Neural crest cell (in vitro differentiated cells): Measurements from ENCODE around the gene CDH23. TPM values are rescaled to one million over a fixed set of nuclear protein-coding genes. Genes with fewer than 3 reads are reported as not detected.

Source experiments
- DNase-seq: peaks from one replicate; pipeline ENCODE4 v3.0.0; 2021; ENCODE audit warnings: low read depth, mixed read lengths, low spot score
- H3K27ac Mint-ChIP-seq: one replicate; pipeline ENCODE4 v1.8.0; 2021; ENCODE audit warnings: mild to moderate bottlenecking, mixed read lengths; ENCODE audit not compliant: unreplicated experiment
- H3K27me3 Mint-ChIP-seq: 2 replicates; pipeline ENCODE4 v1.8.0; 2021; ENCODE audit warnings: low read depth, mild to moderate bottlenecking, mixed read lengths
- H3K36me3 Mint-ChIP-seq: 2 replicates; pipeline ENCODE4 v1.8.0; 2021; ENCODE audit warnings: low read depth, mild to moderate bottlenecking, mixed read lengths
- H3K4me1 Mint-ChIP-seq: 2 replicates; pipeline ENCODE4 v1.8.0; 2021; ENCODE audit warnings: mixed read lengths
- H3K4me3 Mint-ChIP-seq: one replicate; pipeline ENCODE4 v1.8.0; 2021; ENCODE audit warnings: mild to moderate bottlenecking, mixed read lengths
- H3K9me3 Mint-ChIP-seq: 2 replicates; pipeline ENCODE4 v1.8.0; 2021; ENCODE audit warnings: mixed read lengths
- total RNA-seq: library from RNA; stranded (reverse); gene quantifications from 2 replicates; pipeline ENCODE4 v1.2.1, GENCODE V29; 2021
- TF ChIP-seq, protein P1 (sequence below): fragments of 200-600 bp; sonication (generic); conservative IDR thresholded peaks from 2 replicates; pipeline ENCODE4 v1.5.0; 2021; ENCODE audit warnings: antibody characterized with exemption, mild to moderate bottlenecking

The CDH23 gene
- total RNA-seq, 1 donor from 2014 or later = 2.6 TPM

- no peaks in the 10 kb centered on the region for H3K9me3 Mint-ChIP-seq
- H3K4me3 Mint-ChIP-seq = no peak overlapping the region
- H3K4me1 Mint-ChIP-seq = peaks cover 4% of the 10 kb centered on the region
- H3K27ac Mint-ChIP-seq = no peak overlapping the region
- H3K27me3 Mint-ChIP-seq = peaks cover 19% of the 10 kb centered on the region
- H3K36me3 Mint-ChIP-seq = no peaks in the 10 kb centered on the region
- TF ChIP-seq, protein P1, sequence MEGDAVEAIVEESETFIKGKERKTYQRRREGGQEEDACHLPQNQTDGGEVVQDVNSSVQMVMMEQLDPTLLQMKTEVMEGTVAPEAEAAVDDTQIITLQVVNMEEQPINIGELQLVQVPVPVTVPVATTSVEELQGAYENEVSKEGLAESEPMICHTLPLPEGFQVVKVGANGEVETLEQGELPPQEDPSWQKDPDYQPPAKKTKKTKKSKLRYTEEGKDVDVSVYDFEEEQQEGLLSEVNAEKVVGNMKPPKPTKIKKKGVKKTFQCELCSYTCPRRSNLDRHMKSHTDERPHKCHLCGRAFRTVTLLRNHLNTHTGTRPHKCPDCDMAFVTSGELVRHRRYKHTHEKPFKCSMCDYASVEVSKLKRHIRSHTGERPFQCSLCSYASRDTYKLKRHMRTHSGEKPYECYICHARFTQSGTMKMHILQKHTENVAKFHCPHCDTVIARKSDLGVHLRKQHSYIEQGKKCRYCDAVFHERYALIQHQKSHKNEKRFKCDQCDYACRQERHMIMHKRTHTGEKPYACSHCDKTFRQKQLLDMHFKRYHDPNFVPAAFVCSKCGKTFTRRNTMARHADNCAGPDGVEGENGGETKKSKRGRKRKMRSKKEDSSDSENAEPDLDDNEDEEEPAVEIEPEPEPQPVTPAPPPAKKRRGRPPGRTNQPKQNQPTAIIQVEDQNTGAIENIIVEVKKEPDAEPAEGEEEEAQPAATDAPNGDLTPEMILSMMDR = no peak
- no peak for DNase-seq
Measured at GRCh38 chr10:71478813-71479365, 82.2 kb downstream of the CDH23 start.

DNA sequence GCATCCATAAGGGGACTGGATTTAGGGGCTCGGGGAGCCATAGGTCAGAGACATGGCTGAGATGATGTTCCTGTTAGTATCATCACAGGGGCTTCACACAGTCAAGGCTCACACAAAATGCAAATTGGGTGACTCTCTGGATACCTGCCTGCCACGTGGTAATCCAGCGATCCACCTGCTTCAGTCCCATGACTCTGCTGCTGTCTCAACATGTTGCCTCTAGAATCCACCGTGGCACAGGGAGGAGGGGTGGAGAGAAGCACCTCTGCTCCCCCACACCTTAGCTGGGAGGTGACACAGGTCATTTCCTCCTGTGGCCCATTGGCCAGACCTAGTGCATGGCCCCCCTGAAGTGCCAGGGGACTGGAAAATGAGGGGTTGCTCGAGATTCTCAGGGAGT lies 83.1 kb downstream of the CDH23 start:
- Mint-ChIP-seq H3K36me3 (no peaks in the 10 kb centered on the region), H3K4me3 (no peak overlapping the region), H3K27me3 (peaks cover 25% of the 10 kb centered on the region), H3K27ac (no peak overlapping the region), H3K9me3 (no peaks in the 10 kb centered on the region), H3K4me1 (peaks cover 4% of the 10 kb centered on the region)
- TF ChIP-seq, protein P1 = no peak
- DNase-seq = no peak

GRCh38 chr10:71480662-71481061 lies 83.9 kb downstream of the CDH23 start:
- TF ChIP-seq, protein P1 = no peak
- Mint-ChIP-seq H3K4me1 (no peaks in the 10 kb centered on the region), H3K36me3 (no peaks in the 10 kb centered on the region), H3K4me3 (no peak overlapping the region), H3K9me3 (no peaks in the 10 kb centered on the region), H3K27me3 (peaks cover 25% of the 10 kb centered on the region), H3K27ac (no peak overlapping the region)
- DNase-seq = no peak

DNA sequence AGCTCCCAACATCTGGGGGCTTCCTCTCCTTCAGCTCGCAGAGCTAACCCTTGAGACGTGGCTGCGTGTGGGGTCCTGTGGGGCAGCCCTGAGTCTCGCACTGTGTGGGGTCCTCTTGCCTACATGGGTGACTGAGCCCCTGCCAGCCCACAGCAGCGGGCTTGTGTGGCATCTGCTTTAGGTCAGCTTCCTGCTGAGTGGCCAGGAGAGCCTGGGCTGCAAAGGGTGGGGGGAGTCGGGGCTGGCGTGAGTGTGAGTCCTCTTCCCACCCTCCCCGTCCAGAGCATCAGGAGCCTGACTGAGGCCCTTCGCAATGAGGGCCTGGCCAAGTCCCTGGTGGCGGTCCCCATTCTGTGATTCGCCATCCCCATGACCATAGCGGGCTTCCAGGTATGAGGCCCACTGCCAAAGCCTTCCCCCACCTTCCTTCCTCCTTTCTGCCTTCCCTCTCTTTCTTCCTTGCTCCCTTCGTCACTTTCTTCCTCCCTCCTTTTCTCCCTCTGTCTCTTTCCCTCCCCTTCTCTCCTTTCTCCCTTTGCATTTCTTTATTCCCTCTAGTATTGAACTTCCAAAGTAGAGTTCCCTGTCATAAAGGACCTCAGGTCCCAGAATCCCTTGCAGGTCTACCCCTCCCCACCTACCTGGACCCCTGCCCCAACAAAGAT lies 85.2 kb downstream of the CDH23 start:
- peaks cover 28% of the 10 kb centered on the region for H3K27me3 Mint-ChIP-seq
- DNase-seq = no peak
- H3K9me3 Mint-ChIP-seq = no peaks in the 10 kb centered on the region
- H3K4me3 Mint-ChIP-seq = no peak overlapping the region
- H3K4me1 Mint-ChIP-seq = peaks cover 4% of the 10 kb centered on the region
- TF ChIP-seq, protein P1 = no peak
- no peaks in the 10 kb centered on the region for H3K36me3 Mint-ChIP-seq
- H3K27ac Mint-ChIP-seq = peak overlapping the region; percentile 46

DNA sequence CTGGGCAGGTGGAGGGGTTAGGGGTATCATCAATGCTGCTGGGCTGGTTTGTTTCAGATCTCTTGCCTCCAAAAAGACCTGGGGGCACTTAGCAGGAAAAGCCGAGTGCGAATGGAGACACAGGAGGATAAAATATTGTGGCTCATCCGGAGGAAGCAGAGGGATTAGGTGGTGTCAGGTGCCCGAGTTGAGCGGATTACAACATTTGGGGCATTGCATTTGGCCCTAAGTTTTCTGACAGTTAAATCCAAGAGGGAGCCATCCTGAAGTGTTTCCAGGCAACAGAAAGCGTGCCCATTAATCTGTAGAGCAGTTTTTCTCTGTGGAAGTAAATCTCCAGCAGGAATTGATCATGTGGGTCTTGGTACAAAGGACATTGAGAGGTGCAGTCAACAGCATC lies 85.9 kb downstream of the CDH23 start:
- Mint-ChIP-seq H3K27ac (no peak overlapping the region), H3K36me3 (no peaks in the 10 kb centered on the region)
- TF ChIP-seq, protein P1 = no peak

More for the DNA sequence above, 85.9 kb downstream of the CDH23 start:
- no peak for DNase-seq
- H3K9me3 Mint-ChIP-seq = no peaks in the 10 kb centered on the region
- peaks cover 4% of the 10 kb centered on the region for H3K4me1 Mint-ChIP-seq
- no peak overlapping the region for H3K4me3 Mint-ChIP-seq
- H3K27me3 Mint-ChIP-seq = peaks cover 28% of the 10 kb centered on the region
